Islet precursor cell (in vitro differentiated cells): ENCODE data around the gene RSAD2.
"Not testable (repeated sequence)": the region's sequence is repeated elsewhere in the genome, so short reads cannot be mapped to it uniquely, and the experiment has no call there.

Experiments used
- DNase-seq: peaks from one replicate; pipeline ENCODE4 v3.0.0-alpha.2; 2018

Gene RSAD2

DNA sequence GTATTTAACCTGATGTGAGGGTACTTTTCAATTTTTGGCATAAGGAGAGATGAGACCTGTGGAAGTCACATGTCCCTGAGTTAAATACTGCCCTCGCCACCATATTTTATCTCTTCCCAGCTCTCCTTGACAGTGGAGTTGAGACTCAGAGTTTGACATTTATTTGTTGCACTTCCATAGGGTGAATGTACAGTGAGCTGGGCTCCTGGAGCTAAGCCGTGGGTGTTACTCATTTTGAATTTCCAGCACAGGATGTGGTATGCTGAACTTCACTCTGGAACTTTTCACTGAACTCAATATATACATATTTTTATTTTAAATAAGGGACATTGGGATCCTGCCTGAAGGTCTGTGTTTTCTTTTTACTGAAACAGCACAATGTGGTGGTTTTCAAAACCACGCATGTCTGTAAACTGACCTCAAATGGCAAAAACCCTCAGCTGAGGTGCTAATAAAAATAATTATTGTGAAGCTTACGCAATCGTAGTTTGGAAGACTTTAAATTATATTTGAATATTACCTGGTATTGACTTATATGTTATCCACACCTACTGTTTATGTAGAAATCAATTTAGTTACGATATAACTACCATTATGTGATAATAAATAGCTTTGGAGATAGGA is 51.7 kb downstream of the RSAD2 start:
- DNase-seq: no peak

DNA sequence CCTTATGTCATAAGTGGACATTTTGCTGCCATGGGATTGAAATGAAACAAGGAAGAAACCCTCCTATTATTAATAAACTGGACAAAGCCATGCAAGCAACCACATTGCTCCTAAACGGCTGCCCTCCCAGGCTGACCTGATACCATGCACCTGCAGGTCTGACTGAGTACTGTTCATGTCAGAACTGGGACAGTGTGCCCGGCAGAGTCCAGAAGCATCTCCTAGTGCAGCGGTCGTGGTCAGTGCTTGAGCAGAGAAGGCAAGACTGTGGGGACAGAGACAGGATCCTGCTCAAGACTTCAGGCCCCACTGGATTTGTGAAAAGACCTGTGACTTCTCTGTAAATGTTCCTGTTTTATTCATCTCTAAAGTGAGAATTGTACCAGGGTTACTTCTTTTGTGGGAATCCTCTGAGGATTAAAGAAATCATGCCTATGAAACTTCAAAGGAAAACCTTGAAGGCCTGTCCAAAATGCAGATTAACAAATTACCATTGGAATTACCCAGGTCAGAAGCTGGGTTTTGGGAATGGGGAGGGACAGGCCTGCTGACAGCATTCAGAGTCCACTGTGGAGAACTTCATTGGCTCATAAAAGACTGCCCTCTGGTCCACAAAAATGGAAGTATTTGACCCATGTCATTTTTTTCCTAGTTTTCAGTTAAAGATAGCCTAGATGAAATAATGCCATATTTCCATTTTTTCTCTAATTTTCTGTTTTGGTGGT is 53.5 kb downstream of the RSAD2 start:
- peak; percentile 47 for DNase-seq

GRCh38 chr2:6931753-6932152 is 54.2 kb downstream of the RSAD2 start:
- no peak for DNase-seq

DNA sequence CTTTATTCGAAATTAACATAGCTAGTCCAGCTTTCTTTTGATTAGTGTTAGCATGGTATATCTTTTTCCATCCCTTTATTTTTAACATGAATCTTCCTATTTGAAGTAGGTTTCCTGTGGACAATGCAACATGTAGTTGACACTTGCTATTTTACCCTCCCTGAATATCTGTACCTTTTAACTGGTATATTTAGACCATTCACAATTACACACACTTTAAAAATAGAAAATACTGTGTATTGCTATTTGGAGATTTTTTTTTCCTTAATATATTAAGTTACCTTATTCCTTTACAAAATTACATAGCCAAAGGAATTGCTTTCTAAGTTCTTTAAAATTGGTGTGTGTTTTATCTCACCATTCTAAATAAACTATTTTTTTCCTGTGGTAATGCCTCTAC is 54.6 kb downstream of the RSAD2 start:
- no peak for DNase-seq

DNA sequence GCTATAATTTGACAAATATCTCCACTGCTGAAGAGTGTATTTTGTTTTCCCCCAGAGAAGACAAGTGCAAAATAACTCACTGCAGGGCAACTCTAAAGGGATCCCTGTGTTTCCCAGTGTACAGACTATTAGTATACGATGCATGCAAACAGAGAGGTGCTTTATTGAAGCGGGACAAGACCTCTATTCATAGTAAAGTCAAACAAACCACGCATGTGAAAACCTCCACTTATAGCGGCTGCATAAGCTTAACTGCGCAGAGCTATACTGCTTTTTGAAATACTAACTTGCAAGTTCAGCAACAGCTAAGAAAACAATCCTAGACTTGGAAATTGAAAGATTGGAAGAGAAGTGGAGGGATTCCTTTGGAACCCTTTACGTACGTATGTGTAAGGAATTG is 55.3 kb downstream of the RSAD2 start:
- DNase-seq: no peak

DNA sequence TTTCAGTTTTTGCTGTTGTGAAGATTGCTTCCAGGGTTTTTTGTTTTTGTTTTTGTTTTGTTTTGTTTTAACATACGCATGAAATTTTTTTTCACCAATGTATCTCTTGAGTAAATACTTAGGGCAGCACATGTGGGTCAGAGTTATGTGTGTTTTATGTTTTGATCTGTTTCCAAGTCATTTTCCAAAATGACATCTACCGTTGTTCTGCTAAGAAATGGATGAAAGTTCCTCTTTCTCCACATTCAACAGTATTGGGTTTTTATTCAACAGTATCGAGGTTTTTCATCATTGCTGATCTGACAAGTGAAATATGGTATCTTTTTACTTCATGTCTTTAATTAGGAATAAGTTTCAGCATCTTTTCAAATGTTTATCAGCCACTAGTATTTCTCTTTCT is 56.3 kb downstream of the RSAD2 start:
- DNase-seq: no peak

GRCh38 chr2:6934345-6934744 is 56.8 kb downstream of the RSAD2 start:
- no peak for DNase-seq

GRCh38 chr2:6934758-6935651 is 57.4 kb downstream of the RSAD2 start:
- DNase-seq: no peak

- DNase-seq: not testable (repeated sequence)
Measured at GRCh38 chr2:6935652-6936020, 58.1 kb downstream of the RSAD2 start.

- DNase-seq: no peak
Measured at GRCh38 chr2:6937157-6937556, 59.6 kb downstream of the RSAD2 start.

- no peak for DNase-seq
Measured at GRCh38 chr2:6937582-6937981, 60.0 kb downstream of the RSAD2 start.

GRCh38 chr2:6939071-6939470 is 61.5 kb downstream of the RSAD2 start:
- no peak for DNase-seq

DNA sequence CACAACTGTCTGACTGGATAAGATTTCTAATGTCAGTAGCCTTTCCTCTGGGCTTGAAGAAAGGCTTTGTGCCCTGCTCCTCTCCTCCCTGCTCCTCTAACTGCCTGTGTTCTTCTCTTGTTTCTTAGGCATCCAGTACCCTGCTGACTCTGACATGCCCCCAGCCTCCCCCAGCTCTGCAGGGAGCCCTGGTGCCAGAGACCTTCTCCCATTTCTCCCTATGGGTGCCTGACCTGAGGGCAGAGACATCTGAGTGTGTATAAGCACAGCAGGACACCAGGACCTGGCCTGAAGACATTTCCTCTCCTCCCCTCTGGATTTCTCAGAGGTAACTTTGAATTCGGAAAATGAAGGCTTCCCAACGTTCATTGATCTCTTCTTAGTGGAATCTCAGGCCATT is 63.2 kb downstream of the RSAD2 start:
- DNase-seq: no peak

DNA sequence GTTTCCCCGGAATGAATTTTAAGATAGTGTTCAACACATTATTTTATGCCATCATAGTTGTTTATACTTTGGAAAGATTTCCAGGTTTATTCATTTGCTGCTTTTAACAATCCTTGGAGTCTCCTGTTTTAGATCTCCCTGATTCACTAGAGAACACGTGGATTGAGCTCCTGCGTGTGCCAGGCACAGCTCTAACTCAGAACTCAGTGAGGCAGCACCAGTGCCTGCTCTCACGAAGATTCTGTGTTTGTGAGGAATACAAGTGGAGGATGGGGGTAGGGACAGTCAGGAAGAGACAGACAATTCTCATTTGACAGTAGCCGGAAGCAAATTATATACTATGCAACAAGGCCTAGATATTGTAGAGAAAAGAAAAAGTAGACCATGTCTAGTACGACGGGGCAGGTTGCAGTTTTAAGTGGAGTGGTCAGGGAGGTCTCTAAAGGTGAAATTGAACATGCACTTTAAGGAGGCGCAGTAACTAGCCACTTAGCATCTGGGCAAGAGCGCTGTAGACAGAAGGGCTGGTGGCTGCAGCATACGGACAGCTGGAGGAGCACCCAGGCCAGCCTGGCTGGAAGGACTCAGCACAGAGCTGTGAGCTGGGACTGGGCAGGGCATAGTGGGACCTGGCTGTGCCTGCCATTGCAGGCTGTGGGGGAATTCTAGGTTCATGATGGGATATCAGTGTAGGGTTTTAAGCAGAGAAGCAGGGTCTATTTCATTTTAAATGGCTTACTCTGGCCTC is 63.9 kb downstream of the RSAD2 start:
- DNase-seq: no peak

DNA sequence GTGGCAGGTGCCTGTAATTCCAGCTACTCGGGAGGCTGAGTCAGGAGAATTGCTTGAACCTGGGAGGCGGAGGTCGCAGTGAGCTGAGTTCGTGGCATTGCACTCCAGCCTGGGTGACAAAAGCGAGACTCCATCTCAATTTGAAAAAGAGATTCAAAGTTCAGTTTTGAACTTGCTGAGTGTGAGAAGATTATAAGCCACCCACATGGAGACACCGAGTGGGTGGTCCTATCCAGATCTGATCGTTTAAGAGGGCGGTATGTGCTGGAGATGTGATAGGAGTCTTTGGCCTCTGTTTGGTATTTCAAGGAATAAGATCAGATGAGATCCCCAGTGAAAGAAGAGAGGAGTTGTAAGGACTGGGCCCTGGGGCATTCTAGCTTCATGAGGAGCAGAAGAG is 65.3 kb downstream of the RSAD2 start:
- no peak for DNase-seq

- DNase-seq: no peak
Measured at GRCh38 chr2:6943523-6943922, 65.9 kb downstream of the RSAD2 start.

GRCh38 chr2:6943971-6944370 is 66.4 kb downstream of the RSAD2 start:
- peak; percentile 36 for DNase-seq

DNA sequence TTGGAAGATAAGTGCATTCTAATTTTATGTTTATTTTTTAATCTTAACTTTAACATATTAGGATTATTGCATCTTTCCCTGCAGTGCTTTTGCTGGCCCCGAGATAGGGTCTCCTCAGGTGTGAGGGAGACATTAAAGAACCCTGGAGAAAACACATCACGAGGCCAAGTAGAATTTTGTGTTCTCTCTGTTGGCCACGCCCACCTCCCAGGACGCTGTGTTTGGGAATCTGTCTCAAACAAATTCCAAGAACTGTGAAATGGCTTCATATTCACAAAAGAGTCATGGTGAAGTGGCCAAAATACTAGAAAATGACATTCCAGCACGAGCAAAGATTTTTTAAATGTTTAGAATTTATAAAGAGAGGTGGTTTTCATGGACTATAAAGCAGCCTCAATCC is 67.0 kb downstream of the RSAD2 start:
- DNase-seq: no peak

- DNase-seq: no peak
Measured at GRCh38 chr2:6945087-6945813, 67.7 kb downstream of the RSAD2 start.

DNA sequence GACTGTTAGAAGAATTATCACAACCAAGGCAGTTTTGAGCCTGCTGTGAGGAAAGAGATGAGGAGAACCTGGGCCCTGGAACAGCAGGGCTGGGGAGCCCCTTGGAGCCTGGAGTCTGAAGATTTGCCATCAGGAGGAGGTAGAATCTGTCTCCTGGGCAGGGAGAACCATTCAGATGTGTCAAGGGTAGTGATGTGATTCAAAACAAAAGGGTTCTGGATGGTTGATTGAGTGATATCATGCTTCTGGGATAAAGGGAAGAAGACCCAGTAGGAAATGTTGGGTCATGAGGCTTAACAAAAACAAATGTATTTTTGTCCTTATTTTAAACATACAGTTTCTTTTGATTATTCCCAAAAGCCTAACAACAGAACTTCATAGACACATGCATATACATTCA is 68.2 kb downstream of the RSAD2 start:
- no peak for DNase-seq

- no peak for DNase-seq
Measured at GRCh38 chr2:6946722-6947121, 69.1 kb downstream of the RSAD2 start.
